ENCODE results near the gene IGFL4.

IGFL4 gene

DNA sequence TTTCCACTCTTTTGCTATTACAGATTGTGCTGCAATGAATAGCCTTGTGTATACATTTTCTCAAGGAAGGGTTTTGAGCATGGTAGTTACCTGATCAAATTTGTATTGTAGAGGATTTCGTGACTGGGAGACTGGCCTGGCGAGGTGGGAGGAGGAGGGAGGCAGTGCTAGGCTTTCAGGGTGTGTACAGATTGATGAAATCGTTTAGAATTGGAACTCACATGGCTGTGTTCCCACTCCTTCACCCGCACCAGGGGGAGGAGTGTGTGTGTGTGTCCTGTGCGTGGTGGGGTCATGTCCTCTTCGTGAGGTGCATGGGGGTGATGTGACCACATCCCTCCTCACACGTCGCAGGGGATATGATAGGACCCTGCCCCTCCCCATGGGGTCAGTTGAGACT, 26.3 kb downstream of the IGFL4 start:
- H3K27ac ChIP-seq (replicated peaks) = no peak overlapping the region
- no peak for DNase-seq (ENCODE audit: low read depth in 1 of 2, low spot score in 1 of 2)
- TF ChIP-seq, protein P1, sequence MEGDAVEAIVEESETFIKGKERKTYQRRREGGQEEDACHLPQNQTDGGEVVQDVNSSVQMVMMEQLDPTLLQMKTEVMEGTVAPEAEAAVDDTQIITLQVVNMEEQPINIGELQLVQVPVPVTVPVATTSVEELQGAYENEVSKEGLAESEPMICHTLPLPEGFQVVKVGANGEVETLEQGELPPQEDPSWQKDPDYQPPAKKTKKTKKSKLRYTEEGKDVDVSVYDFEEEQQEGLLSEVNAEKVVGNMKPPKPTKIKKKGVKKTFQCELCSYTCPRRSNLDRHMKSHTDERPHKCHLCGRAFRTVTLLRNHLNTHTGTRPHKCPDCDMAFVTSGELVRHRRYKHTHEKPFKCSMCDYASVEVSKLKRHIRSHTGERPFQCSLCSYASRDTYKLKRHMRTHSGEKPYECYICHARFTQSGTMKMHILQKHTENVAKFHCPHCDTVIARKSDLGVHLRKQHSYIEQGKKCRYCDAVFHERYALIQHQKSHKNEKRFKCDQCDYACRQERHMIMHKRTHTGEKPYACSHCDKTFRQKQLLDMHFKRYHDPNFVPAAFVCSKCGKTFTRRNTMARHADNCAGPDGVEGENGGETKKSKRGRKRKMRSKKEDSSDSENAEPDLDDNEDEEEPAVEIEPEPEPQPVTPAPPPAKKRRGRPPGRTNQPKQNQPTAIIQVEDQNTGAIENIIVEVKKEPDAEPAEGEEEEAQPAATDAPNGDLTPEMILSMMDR (IDR thresholded peaks at IDR 0.05; ENCODE audit: insufficient read depth, low read length) = no peak
- TF ChIP-seq, protein P2, sequence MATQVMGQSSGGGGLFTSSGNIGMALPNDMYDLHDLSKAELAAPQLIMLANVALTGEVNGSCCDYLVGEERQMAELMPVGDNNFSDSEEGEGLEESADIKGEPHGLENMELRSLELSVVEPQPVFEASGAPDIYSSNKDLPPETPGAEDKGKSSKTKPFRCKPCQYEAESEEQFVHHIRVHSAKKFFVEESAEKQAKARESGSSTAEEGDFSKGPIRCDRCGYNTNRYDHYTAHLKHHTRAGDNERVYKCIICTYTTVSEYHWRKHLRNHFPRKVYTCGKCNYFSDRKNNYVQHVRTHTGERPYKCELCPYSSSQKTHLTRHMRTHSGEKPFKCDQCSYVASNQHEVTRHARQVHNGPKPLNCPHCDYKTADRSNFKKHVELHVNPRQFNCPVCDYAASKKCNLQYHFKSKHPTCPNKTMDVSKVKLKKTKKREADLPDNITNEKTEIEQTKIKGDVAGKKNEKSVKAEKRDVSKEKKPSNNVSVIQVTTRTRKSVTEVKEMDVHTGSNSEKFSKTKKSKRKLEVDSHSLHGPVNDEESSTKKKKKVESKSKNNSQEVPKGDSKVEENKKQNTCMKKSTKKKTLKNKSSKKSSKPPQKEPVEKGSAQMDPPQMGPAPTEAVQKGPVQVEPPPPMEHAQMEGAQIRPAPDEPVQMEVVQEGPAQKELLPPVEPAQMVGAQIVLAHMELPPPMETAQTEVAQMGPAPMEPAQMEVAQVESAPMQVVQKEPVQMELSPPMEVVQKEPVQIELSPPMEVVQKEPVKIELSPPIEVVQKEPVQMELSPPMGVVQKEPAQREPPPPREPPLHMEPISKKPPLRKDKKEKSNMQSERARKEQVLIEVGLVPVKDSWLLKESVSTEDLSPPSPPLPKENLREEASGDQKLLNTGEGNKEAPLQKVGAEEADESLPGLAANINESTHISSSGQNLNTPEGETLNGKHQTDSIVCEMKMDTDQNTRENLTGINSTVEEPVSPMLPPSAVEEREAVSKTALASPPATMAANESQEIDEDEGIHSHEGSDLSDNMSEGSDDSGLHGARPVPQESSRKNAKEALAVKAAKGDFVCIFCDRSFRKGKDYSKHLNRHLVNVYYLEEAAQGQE (IDR thresholded peaks at IDR 0.05; ENCODE audit: insufficient replicate concordance, low read depth) = no peak
- TF ChIP-seq POLR2AphosphoS5 (IDR thresholded peaks at IDR 0.05; ENCODE audit: low read depth) (no peak), GABPA (IDR thresholded peaks at IDR 0.05; ENCODE audit: low read depth) (no peak), SPI1 (IDR thresholded peaks at IDR 0.05; ENCODE audit: borderline replicate concordance, low read depth) (no peak)
- no peak overlapping the region for H3K4me3 ChIP-seq (replicated peaks; ENCODE audit: insufficient read depth, low read length)
- H3K27me3 ChIP-seq (ENCODE audit: insufficient read depth, poor library complexity, severe bottlenecking) = no peaks in the 10 kb centered on the region

DNA sequence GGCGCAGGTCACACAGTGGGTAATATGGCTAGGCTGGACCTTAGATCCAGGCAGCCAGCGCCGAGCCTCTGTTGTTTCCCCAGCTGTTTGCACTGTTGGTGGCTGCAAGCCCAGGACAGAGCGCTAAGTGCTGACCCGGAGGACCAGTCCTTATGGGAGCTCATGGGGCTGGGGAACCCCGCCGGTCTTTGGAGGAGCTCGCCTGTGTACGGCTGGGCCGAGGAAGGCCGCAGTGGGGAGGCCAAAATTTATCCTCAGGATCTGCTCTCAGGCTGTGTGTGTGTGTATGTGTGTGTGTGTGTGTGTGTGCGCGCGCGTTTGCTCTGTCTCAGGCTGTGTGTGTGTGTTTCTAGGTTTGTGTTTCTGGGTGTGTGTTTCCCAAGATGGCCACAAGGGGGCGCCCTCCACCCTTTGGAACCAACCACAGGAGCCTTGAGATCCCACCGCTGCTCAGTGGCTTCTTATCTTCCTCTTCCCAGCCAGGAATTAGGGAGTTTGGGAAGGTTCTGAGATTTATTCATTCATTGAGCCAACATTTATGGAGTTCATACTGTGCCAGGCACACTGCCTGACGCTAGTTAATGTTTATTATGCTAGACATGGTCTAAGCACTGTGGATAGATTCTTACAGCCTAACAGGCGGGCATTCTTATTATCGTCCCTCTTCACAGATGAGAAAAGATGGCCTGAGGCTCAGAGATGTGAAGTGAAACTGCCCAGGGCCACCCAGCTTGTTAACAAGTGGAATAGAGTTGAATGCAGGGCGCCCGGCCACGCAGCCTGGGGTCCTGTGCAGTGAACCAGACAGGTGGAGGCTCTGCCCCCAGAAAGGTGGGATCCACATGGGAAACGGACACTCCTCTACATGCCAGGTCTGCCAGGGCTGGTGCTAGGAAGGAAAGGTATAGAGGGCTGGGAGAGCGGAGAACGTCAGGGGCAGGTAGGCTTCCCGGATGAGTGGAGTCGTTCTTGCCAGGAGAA, 31.0 kb downstream of the IGFL4 start:
- H3K4me3 ChIP-seq (replicated peaks; ENCODE audit: insufficient read depth, low read length) = no peak overlapping the region
- no peak overlapping the region for H3K27ac ChIP-seq (replicated peaks)
- H3K27me3 ChIP-seq (ENCODE audit: insufficient read depth, poor library complexity, severe bottlenecking) = no peaks in the 10 kb centered on the region
- TF ChIP-seq SPI1 (IDR thresholded peaks at IDR 0.05; ENCODE audit: borderline replicate concordance, low read depth) (no peak), GABPA (IDR thresholded peaks at IDR 0.05; ENCODE audit: low read depth) (no peak), POLR2AphosphoS5 (IDR thresholded peaks at IDR 0.05; ENCODE audit: low read depth) (no peak)
- TF ChIP-seq, protein P1 (IDR thresholded peaks at IDR 0.05; ENCODE audit: insufficient read depth, low read length) = peak; percentile 48
- TF ChIP-seq, protein P2 (IDR thresholded peaks at IDR 0.05; ENCODE audit: insufficient replicate concordance, low read depth) = no peak
- peak; percentile 38 to 72 for DNase-seq (ENCODE audit: low read depth in 1 of 2, low spot score in 1 of 2)

DNA sequence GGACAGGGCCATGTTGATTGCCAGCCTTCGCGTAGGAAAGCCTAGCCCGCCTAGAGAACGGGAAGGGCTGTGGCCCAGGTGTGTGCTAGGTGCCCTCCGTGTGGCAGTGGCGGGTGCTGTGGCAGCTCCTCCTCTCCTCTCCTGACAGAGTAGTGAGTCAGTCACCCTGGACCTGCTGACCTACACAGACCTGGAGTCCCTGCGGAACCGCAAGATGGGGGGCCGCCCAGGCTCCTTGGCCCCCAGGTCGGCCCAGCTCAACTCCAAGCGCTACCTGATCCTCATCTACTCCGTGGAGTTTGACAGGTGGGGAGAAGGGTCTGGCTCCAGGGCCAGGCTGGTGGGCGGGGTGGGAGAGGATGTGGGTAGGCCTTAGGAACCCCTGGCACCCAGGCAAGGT, 34.4 kb downstream of the IGFL4 start:
- no peak overlapping the region for H3K4me3 ChIP-seq (replicated peaks; ENCODE audit: insufficient read depth, low read length)

More for the DNA sequence above, 34.4 kb downstream of the IGFL4 start:
- no peak for DNase-seq (ENCODE audit: low read depth in 1 of 2, low spot score in 1 of 2)
- Histone ChIP-seq H3K27me3 (ENCODE audit: insufficient read depth, poor library complexity, severe bottlenecking) (no peaks in the 10 kb centered on the region), H3K27ac (replicated peaks) (no peak overlapping the region)
- no peak for TF ChIP-seq GABPA (IDR thresholded peaks at IDR 0.05; ENCODE audit: low read depth)
- TF ChIP-seq SPI1 (IDR thresholded peaks at IDR 0.05; ENCODE audit: borderline replicate concordance, low read depth) = no peak
- TF ChIP-seq, protein P1 (IDR thresholded peaks at IDR 0.05; ENCODE audit: insufficient read depth, low read length) = no peak
